ENCODE data around the gene GALNT18.

The GALNT18 gene

DNA sequence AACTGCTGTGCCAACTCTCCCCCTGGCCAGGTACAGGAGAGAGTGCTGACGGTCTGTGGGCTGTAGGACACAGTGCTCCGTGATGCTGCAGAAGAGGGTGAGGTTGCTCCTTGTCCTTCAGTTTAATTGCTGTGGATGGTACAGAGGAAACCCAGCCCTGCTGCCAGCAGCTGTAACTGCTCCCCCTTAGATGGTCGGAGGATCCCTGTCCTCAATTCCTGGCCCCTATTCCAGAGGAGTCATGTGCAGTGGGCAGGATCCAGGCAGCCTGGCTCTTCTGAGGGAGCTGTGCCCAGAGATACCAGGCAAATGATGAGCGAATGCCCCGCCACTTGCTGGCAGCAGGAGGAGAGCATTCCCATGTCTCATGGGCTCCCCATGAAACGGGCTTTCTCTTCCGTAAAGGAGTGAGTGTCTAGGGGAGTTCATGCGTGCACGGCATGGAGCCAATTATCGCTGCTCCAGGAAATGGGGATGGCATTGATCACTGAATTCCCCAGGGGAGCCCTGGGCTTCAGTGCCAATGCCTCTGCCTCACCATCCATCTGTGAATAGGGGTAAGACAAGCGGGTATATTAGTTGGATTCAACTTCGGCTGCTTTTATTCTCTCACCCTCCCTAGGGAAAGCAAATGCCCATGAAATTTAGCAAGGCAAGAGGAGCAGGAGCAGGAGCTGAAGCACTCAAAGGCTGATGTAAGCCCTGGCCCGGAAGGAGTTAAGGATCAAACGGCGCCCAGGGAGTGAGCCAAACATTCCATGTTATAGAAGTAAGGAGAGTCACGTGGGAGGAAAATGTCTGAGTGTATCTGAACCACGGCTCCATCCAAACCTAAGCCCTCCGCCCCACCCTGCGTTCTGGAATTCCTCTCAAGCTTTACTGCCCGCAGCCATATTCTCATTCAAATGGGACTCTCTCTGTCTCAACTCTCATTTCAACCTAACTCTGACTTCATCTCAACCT, 217.8 kb downstream of the GALNT18 start:
- no peak for FAIRE-seq

DNA sequence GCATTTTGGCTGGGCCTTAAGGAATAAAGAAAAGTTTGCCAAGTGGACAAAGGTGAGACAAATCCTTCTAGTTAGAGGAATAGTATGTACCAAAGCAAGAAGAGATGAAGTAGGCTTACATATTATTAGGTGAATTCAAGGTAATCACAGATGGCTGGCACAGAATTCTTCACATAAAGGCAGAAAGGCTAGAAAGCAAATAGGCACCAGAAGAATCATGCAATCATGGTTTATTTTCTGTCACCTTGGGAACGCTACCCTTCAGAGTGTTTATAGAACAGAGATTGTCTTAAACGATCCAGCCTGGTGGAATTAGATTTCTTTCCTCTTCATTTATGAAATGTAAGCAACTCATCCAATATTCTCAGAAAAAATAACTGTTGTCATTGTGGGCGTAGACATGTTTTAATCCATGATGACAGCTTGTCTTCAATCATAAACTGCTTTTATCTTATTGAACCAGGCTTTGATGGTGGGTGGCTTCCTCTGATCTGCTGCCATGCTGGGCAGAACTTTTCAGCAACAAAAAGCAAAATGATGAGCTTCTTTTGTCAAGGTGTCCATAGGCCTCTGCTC, 219.8 kb downstream of the GALNT18 start:
- FAIRE-seq: no peak

DNA sequence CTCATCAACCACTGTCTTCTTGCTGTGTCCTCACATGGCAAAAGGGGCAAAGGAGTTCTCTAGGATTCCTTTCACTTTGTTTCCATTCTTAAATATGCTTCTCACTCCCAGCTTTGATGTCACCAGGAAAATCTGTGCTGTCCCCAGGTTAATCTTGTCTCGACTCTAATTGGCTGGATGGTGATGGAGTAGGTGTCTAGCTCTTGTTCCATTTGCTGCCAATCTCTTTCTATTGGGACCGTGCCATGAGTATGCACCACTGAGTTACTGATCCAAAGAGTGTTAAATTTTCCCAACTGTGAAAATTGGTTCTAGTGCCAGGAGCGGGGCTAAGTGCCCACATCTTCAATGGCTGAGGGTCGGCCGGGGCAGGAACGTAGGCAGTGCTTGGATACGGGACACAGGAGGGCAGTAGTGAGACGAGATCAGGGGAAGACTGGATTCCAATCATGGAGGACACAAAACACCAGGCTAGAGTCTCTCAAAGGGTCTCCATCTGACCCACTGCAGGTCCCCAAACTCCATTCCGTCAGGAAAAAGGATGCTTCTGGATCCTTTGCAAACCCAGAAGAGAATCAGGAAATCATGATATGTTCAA, 221.1 kb downstream of the GALNT18 start:
- FAIRE-seq: no peak

DNA sequence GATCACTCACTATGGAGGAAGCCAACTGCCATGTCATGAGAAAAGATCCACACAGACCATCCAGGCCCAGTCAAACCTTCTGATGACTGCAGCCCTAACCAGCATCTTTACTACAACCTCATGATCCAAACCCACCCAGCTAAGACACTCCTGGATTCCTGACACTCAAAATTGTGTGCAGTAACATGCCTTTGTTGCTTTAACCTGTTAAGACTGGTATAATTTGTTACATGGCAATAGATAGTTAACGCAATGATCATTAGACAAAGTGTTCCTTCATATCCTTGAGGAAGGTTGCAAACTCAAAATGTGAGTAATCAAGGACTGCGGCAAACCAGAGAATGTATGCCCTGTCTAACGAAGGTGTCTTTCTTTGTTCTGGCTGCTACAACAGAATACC, 221.7 kb downstream of the GALNT18 start:
- no peak for FAIRE-seq

GRCh38 chr11:11397781-11398180, 224.0 kb downstream of the GALNT18 start:
- no peak for FAIRE-seq

- no peak for FAIRE-seq
Observed at GRCh38 chr11:11397036-11397415, 224.8 kb downstream of the GALNT18 start.

DNA sequence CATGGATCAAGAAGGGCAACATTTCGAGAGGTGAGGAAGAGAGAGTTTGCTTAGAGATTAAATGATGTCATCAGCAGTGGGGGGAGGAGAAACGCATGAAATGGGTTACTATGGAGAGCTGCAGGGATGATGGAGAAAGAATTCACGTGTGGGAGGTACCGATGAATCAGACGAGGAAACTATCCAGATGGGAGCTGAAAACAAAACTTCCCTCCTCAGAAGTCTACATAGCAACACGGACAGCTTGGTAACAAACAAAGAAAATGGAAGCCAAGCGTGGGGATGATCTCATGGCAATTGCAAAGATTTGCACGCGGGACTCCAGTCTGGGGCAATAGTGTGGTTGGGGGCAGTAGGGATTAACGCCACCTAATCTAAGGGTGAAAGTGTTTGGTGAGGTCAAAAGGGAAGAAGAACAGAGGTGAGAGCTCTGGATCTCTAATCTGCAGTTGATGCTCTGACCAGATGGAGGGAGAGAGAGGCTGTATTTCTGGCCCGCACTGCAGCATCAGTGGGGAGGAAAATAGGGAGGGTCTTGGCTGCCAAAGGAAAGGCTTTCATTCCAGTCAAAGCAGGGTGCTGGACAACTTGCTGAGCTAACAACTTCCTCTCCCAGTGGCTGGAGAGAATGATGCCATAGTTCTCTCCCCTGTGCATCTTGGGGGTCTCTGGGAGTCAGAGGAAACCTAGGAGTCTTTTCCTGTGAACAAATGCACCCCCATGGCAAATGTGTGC, 225.3 kb downstream of the GALNT18 start:
- no peak for FAIRE-seq

- no peak for FAIRE-seq
Observed at GRCh38 chr11:11395126-11395525, 226.7 kb downstream of the GALNT18 start.

DNA sequence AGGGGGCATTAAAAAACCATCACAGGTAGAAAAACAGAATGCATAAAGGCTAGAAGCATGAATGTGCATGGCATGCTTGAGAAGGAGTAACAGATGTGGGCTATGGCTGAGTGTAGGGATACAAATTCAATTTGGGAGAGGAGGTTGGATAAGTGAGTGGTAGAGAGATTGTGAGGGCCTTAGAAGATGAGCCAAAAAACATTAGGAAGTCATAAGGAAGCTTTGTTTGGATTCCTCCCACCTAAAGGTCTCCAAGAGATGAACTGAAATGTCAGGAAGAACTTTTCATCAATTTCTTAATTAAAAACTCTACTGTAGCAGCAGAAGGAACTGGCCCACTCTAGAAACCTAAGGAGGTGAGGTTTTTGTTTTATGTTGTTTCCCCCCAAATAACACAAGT, 227.6 kb downstream of the GALNT18 start:
- FAIRE-seq: no peak

DNA sequence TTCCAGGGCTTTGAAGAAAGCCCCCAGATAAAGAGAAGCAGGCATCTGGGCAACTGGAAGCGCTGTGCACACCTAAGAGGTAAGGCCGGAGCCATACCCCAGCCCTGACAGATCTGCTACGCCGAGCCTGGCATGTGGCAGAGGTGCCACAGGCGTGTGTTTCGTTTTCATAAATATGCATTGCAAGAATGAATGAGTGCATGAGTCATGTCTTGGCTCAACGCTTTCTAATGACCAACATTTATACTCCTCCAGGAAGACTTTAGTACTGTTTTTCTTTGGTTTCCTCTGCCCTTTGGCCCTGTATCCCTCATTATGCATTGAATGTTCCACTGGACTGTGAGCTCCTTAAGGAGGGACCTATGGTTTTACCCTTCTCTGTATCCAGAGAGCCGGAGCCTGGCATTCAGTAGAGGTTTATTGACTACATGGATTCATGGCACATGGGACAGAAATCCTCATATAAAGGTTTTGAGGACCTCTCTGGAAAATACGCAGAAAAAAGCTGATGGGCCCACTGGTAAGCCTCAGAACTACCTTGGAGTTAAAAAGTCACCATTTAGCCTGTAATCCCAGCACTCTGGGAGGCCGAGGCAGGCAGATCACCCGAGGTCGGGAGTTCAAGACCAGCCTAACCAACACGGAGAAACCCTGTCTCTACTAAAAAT, 229.9 kb downstream of the GALNT18 start:
- FAIRE-seq: no peak

GRCh38 chr11:11391169-11391568, 230.6 kb downstream of the GALNT18 start:
- no peak for FAIRE-seq

- FAIRE-seq: no peak
Observed at GRCh38 chr11:11390068-11390771, 231.6 kb downstream of the GALNT18 start.

GRCh38 chr11:11389238-11389637, 232.6 kb downstream of the GALNT18 start:
- no peak for FAIRE-seq

- FAIRE-seq: no peak
Observed at GRCh38 chr11:11387622-11388305, 234.0 kb downstream of the GALNT18 start.

- no peak for FAIRE-seq
Observed at GRCh38 chr11:11387207-11387606, 234.6 kb downstream of the GALNT18 start.

DNA sequence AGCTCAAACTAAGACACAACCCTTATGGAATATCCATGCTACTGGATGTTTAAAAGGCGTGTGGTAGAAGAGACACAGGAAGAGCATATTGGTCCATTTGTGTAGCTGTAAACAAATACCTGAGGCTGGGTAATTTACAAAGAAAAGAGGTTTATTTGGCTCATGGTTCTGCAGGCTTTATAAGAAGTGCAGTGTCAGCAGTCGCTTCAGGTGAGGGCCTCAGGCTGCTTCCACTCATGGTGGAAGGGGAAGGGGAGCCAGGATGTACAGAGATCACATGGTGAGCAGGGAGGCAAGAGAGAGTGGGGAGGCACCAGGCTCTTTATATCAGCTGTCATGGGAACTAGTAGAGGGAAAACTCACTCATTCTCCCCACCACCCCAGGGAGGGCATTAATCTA, 237.0 kb downstream of the GALNT18 start:
- no peak for FAIRE-seq

- no peak for FAIRE-seq
Observed at GRCh38 chr11:11383995-11384394, 237.8 kb downstream of the GALNT18 start.

- no peak for FAIRE-seq
Observed at GRCh38 chr11:11382858-11383532, 238.8 kb downstream of the GALNT18 start.

DNA sequence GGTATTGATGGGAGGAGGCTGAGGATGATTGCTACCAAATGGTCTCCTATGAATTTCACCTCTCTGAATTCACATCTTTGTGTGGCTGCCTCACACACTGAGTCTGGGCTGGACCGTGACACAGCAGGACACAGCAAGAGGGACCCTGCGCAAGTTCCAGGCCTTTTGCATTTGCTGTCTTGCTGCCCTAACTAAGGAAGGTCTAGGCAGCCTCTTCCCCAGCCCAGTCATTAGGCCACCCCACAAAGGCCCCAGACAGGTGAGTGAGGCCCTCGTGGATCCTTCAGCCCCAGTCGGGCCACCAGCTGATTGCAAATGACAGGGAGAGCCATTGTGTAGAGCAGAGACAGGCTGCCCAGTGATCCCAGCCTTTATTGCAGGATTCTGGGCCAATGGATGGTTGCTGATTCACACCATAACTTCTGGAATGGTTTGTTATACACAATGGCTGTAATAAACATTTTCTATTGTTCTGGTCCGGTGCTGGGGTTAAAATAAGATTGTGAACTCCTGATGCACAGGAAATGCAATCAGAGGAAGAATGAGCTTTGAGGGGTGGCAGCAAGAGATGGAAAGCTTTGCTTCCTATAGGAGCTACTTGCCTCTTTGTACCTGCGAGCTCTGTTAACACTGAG, 240.2 kb downstream of the GALNT18 start:
- FAIRE-seq: no peak

DNA sequence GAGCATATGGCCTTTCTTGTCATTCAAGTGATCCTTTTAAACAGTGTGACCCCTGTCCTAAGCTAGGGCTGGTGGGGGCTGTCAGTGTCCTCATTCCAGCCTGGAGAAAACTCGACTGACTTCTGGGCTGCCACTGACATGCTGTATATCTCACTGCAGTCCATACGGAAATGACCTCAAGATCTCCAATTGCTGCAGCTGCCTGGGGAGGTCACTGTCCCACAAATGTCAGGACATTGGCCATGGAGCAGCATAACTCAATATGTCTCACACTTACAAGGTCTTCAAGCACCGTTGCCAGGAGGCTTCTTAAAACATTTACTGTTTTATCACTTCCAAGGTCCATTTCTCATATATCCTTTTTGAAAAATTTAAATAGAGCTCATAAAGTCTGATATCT, 240.9 kb downstream of the GALNT18 start:
- no peak for FAIRE-seq

Data from endometrium (tissue), 2 donors.